ENCODE measurements around the gene CXCR6. TPM values are rescaled to one million over a fixed set of nuclear protein-coding genes. Genes with fewer than 3 reads are reported as not detected.

Gene CXCR6
- total and polyA plus RNA-seq, 2 of the 13 experiments (the other 11 are each of a cell fraction or from before 2014, with no cell fraction given): not detected

GRCh38 chr3:45995236-45996192 lies 52.2 kb downstream of the CXCR6 start, which contains the start of gene FYCO1 (continued):
- peak; percentile 72 for TF ChIP-seq TFDP2 (CRISPR knock-in tag; IDR thresholded peaks at IDR 0.05)
- TF ChIP-seq FOSL1 (CRISPR knock-in tag; IDR thresholded peaks at IDR 0.05; ENCODE audit: borderline replicate concordance): peak; percentile 6; the same call in 1 of the 2 replicates
- TF ChIP-seq ZNF7 (CRISPR knock-in tag; IDR thresholded peaks at IDR 0.05): no peak
- no peak for TF ChIP-seq ZNF10 (CRISPR knock-in tag; IDR thresholded peaks at IDR 0.05; ENCODE audit: borderline replicate concordance, low read depth)
- TF ChIP-seq ZNF292 (CRISPR knock-in tag; IDR thresholded peaks at IDR 0.05; ENCODE audit: borderline replicate concordance, low read depth): 0 out of 2 replicates have a peak, but pooled peaks have one; percentile 39
- no peak for TF ChIP-seq HNF1A (IDR thresholded peaks at IDR 0.05; ENCODE audit: low read depth)
- peak; percentile 69 for TF ChIP-seq HNF1A (CRISPR knock-in tag; IDR thresholded peaks at IDR 0.05; ENCODE audit: borderline replicate concordance)
- TF ChIP-seq SMYD3 (CRISPR knock-in tag; IDR thresholded peaks at IDR 0.05): no peak; the same call in 1 of the 2 replicates
- TF ChIP-seq KDM6A (CRISPR knock-in tag; IDR thresholded peaks at IDR 0.05; ENCODE audit: low read depth): no peak
- no peak for TF ChIP-seq HNF4G (IDR thresholded peaks at IDR 0.05; ENCODE audit: borderline replicate concordance, low read depth, low read length)
- TF ChIP-seq HNF4G (CRISPR knock-in tag; IDR thresholded peaks at IDR 0.05; ENCODE audit: borderline replicate concordance, low read depth): no peak
- TF ChIP-seq MLXIP (CRISPR knock-in tag; IDR thresholded peaks at IDR 0.05; ENCODE audit: borderline replicate concordance): no peak
- no peak for TF ChIP-seq ZNF737 (CRISPR knock-in tag; IDR thresholded peaks at IDR 0.05; ENCODE audit: borderline replicate concordance)
- no peak for TF ChIP-seq EP300 (IDR thresholded peaks at IDR 0.05; ENCODE audit: low read depth in 2 of 2, low read length in 2 of 2)
- no peak for TF ChIP-seq EP300 (CRISPR knock-in tag; IDR thresholded peaks at IDR 0.05; ENCODE audit: borderline replicate concordance)
- no peak for TF ChIP-seq RARG (CRISPR knock-in tag; IDR thresholded peaks at IDR 0.05; ENCODE audit: low read depth)
- TF ChIP-seq THAP11 (CRISPR knock-in tag; IDR thresholded peaks at IDR 0.05): peak; percentile 99
- peak; percentile 42; the same call in 1 of the 2 replicates for TF ChIP-seq ZBTB7B (CRISPR knock-in tag; IDR thresholded peaks at IDR 0.05)
- no peak for TF ChIP-seq NRL (CRISPR knock-in tag; IDR thresholded peaks at IDR 0.05; ENCODE audit: borderline replicate concordance)
- no peak for TF ChIP-seq SRSF9 (IDR thresholded peaks at IDR 0.05; ENCODE audit: borderline replicate concordance, insufficient read depth, low read depth, low read length, poor library complexity, severe bottlenecking)
